Breast epithelium (tissue), 4 donors: ENCODE measurements around the gene DCDC2B. TPM values are rescaled to one million over a fixed set of nuclear protein-coding genes. Genes with fewer than 3 reads are reported as not detected.

Experiments
- DNase-seq, 2 donors: peaks; one replicate each; pipeline ENCODE4 v3.0.0-alpha.2; 2019; ENCODE audit warnings: low spot score in 2 of 2
- H3K27ac ChIP-seq, 2 donors: fragments of 200-600 bp; sonication (generic) in 1 of 2; one replicate each; pipeline ENCODE4 v1.5.1; 2016 to 2019; ENCODE audit warnings: mild to moderate bottlenecking in 1 of 2
- H3K27me3 ChIP-seq, 2 donors: fragments of 200-600 bp; sonication (generic) in 1 of 2; one replicate each; pipeline versions ENCODE4 v1.5.1 to v1.6.0; 2017 to 2019; ENCODE audit warnings: control low read depth in 1 of 2, mild to moderate bottlenecking in 1 of 2
- H3K36me3 ChIP-seq: fragments of 200-600 bp; one replicate; pipeline ENCODE4 v1.5.1; 2019
- H3K4me1 ChIP-seq, 2 donors: fragments of 200-600 bp; sonication (generic); one replicate each; pipeline ENCODE4 v1.5.1; 2016 to 2019; ENCODE audit warnings: control low read depth in 1 of 2
- H3K4me3 ChIP-seq, 3 donors: fragments of 200-600 bp; sonication (generic); 1 replicate in 2 of 3; 2 replicates in 1 of 3; pipeline ENCODE4 v1.5.1; 2016 to 2019; ENCODE audit warnings: mild to moderate bottlenecking in 3 of 3, moderate library complexity in 2 of 3
- H3K9me3 ChIP-seq, 2 donors: fragments of 200-600 bp; sonication (generic) in 1 of 2; one replicate each; pipeline ENCODE4 v1.5.1; 2016 to 2019; ENCODE audit warnings: control low read depth in 1 of 2
- POLR2A ChIP-seq: fragments of 450-650 bp; IDR thresholded peaks from one replicate; pipeline ENCODE4 v1.6.1; 2016; ENCODE audit warnings: antibody characterized with exemption, mild to moderate bottlenecking, moderate library complexity
- POLR2AphosphoS5 ChIP-seq, 3 donors: sonication (generic); formaldehyde crosslinking; IDR thresholded peaks; one replicate each; pipeline ENCODE4 v1.6.1; 2017; ENCODE audit warnings: antibody characterized with exemption in 3 of 3
- intact Hi-C: fragments of 100-400 bp; cut with DNase I; formaldehyde crosslinking; loops from one replicate; pipeline ENCODE4 v1.15.1; 2023; ENCODE audit warnings: low total_unique reads
- total RNA-seq, 3 donors: library from RNA; depleted of rRNA; stranded (reverse); fragments of >200 nt; gene quantifications; one replicate each; pipeline ENCODE4 v1.1.0, GENCODE V29; 2016
- TF ChIP-seq, protein P1 (sequence below), 3 donors: fragments of 450-650 bp; IDR thresholded peaks; one replicate each; pipeline ENCODE4 v1.5.1; 2016 to 2017; ENCODE audit warnings: antibody characterized with exemption in 3 of 3, mild to moderate bottlenecking in 3 of 3, moderate library complexity in 3 of 3

The DCDC2B gene
- total RNA-seq, 3 donors from 2014 or later = 0.33 TPM; not detected in 2

DNA sequence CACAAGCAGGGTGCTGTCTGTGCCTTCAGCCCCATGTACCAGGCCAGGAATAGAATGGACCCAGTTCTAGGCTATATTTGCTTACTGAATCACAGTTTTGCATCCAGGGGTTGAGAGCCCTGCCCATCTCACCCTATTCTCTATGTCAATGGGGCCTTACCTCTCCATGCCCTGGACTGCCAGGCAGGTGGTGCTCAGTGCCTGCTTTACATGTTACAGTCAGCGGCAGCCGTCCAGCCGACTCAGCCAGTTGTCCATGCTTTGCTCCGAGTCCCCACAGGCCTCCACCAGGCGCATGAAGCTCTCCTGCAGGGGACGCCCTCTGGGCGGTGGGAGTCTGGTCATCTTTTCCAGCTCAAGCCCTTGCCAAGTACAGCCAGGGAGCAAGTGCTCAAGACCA, 25.9 kb downstream of the DCDC2B start:
- Histone ChIP-seq H3K27ac (no peak overlapping the region), H3K36me3 (no peaks in the 10 kb centered on the region), H3K4me3 (no peak overlapping the region), H3K27me3 (no peaks in the 10 kb centered on the region), H3K9me3 (no peaks in the 10 kb centered on the region), H3K4me1 (peaks cover 0 to 6% of the 10 kb centered on the region in 2 donors)
- TF ChIP-seq POLR2A = no peak
- no peak for TF ChIP-seq POLR2AphosphoS5 (IDR thresholded peaks at IDR 0.05)
- intact Hi-C loops = loop anchor here (5.0 kb wide), 1 partner anchor 297 kb away; the partner anchor contains the start of gene PTP4A2
- DNase-seq = no peak

DNA sequence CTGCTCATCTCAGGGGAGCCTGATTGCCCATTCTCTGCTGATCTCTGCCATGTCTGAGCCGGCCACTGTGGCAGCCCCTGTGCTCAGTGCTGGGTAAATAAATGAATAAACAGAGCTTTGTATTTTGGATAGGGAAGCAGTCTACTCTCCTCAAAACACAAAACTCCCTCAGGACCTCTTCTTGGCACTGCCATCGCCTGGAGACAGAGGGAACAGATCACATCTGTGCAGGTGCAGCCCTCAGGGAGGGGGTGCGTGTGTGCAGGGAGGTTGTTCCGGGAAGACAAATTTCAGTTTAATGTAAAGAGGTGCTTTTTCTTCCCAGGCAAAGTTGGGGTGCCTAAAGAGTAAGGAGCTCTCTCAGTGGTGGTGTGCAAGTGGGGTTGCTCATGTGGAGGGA, 30.4 kb downstream of the DCDC2B start:
- Histone ChIP-seq H3K27me3 (no peaks in the 10 kb centered on the region), H3K4me1 (peaks cover 0 to 8% of the 10 kb centered on the region in 2 donors), H3K36me3 (no peaks in the 10 kb centered on the region), H3K27ac (peak overlapping the region; percentile 89 to 96), H3K4me3 (peak overlapping the region in 2 of 3 donors; percentile 69 to 73), H3K9me3 (no peaks in the 10 kb centered on the region)
- TF ChIP-seq POLR2A = no peak
- TF ChIP-seq, protein P1, sequence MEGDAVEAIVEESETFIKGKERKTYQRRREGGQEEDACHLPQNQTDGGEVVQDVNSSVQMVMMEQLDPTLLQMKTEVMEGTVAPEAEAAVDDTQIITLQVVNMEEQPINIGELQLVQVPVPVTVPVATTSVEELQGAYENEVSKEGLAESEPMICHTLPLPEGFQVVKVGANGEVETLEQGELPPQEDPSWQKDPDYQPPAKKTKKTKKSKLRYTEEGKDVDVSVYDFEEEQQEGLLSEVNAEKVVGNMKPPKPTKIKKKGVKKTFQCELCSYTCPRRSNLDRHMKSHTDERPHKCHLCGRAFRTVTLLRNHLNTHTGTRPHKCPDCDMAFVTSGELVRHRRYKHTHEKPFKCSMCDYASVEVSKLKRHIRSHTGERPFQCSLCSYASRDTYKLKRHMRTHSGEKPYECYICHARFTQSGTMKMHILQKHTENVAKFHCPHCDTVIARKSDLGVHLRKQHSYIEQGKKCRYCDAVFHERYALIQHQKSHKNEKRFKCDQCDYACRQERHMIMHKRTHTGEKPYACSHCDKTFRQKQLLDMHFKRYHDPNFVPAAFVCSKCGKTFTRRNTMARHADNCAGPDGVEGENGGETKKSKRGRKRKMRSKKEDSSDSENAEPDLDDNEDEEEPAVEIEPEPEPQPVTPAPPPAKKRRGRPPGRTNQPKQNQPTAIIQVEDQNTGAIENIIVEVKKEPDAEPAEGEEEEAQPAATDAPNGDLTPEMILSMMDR (IDR thresholded peaks at IDR 0.05) = no peak
- no peak for TF ChIP-seq POLR2AphosphoS5 (IDR thresholded peaks at IDR 0.05)
- intact Hi-C loops = loop anchor here (5.0 kb wide), 1 partner anchor 302 kb away; the partner anchor contains the start of gene PTP4A2
- DNase-seq = no peak

DNA sequence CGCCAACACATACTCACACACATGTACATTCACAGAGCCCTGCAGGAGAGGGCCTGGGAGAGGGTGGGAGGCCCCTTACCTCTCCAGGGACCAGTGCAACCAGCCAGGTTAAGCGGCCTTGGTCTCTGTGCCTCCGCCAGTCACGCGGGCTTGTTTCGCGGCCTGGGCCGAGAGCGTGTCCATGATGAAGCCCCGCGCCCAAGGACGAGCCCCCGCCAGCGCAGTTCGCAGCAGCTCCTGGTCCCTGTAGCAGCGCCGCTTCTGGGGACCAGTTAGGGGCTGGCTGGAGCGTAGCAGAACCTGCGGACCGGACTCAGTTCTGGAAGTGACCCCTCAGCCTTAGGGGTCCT, 30.9 kb downstream of the DCDC2B start:
- TF ChIP-seq, protein P1 (IDR thresholded peaks at IDR 0.05) = no peak
- TF ChIP-seq POLR2AphosphoS5 (IDR thresholded peaks at IDR 0.05) (no peak), POLR2A (no peak)
- H3K36me3 ChIP-seq = no peaks in the 10 kb centered on the region
- H3K27me3 ChIP-seq = no peaks in the 10 kb centered on the region
- H3K27ac ChIP-seq = peak overlapping the region; percentile 89 to 96
- peak overlapping the region in 2 of 3 donors; percentile 69 to 73 for H3K4me3 ChIP-seq
- intact Hi-C loops = loop anchor here (5.0 kb wide), 1 partner anchor 302 kb away; the partner anchor contains the start of gene PTP4A2
- H3K4me1 ChIP-seq = peaks cover 0 to 8% of the 10 kb centered on the region in 2 donors
- H3K9me3 ChIP-seq = no peaks in the 10 kb centered on the region
- no peak for DNase-seq

DNA sequence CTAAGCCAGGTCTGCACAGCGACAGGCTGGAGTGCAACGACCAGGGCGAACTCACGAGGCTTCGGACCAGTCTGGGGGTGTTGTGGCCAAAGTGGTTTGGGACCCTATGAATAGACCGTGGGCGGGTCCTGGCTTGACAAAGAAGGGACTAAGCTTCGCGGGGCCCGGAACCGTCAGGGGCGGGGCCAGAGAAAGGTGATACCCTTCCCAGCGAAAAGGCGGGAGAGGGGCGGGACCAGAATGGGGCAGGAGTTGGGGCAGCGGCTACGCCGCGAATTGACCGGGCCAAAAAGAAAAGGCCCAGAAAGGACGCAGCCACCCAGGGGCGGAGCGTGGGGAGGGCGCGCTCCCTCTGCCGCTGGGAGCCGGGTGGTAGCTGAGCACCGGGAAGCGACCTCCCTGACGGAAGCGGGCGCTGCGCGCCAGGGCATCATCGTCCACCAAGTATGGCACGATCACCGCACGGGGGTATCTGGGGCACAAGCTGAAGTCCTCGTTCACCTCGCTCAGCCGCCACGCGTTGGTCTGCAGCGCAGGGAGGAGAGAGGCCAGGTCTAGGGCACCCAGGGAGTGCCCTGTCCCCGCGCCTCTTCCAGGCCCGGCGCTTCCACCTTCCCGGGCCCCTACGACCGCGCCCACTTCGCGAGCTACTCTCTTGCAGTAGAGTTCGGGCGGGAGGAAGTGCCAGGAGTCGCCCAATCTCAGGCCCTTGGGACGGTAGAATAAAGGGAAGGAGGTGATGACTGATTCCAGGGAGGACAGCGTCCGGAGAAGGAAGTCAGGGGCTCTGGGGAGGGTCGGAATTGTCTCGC, 31.5 kb downstream of the DCDC2B start:
- Histone ChIP-seq H3K9me3 (no peaks in the 10 kb centered on the region), H3K27ac (peak overlapping the region; percentile 89 to 96), H3K27me3 (no peaks in the 10 kb centered on the region), H3K4me3 (peak overlapping the region; percentile 56 to 73 (median 69)), H3K4me1 (peaks cover 0 to 8% of the 10 kb centered on the region in 2 donors), H3K36me3 (no peaks in the 10 kb centered on the region)
- peak in 2 of 3 donors; percentile 32 to 60 for TF ChIP-seq POLR2AphosphoS5 (IDR thresholded peaks at IDR 0.05)
- TF ChIP-seq, protein P1 (IDR thresholded peaks at IDR 0.05) = peak in 2 of 3 donors; percentile 22 to 27
- TF ChIP-seq POLR2A = no peak
- DNase-seq = peak; percentile 75 to 79
- intact Hi-C loops = no loop called here

DNA sequence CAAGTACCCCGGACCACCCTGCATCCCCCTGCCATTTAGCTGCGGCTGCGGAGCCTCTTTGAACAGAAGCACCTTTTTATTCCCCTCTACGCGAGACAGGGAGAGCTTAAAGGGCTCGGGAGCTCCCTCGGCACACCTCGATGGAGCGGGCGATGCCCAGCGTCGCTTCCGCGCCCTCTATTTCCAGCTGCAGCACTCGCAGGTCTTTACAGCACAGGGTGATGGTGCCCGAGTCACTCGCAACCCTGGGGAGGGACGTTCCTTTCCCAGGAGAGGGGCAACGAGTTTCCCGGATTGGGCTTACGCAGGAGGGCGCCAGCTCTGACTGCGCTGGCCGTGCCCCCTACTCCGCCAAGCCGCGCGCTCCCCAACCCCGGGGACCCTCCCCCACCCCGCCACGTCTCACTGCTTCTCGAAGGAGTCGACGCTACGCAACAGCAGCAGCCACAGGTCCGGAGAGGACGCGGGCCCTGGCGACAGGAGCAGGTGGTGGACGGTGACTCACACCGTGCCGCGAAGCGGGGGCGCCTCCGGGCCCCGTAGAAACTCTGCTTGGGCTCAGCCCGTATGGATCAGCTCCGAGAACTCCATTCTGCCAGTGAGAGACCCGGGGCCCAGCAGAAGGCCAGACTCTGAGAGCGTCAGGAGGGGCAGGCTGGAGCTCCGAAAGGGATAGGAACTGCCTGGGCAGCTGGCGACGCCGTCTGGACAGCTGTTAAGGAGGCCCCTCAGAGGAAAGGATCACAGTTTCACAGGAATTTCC, 32.3 kb downstream of the DCDC2B start:
- DNase-seq = peak; percentile 46 to 69
- TF ChIP-seq POLR2A (no peak), POLR2AphosphoS5 (IDR thresholded peaks at IDR 0.05) (peak in 2 of 3 donors; percentile 21 to 60)
- TF ChIP-seq, protein P1 (IDR thresholded peaks at IDR 0.05) = no peak
- peak overlapping the region; percentile 56 to 73 (median 69) for H3K4me3 ChIP-seq
- no peaks in the 10 kb centered on the region for H3K36me3 ChIP-seq
- intact Hi-C loops = no loop called here
- peak overlapping the region; percentile 89 to 96 for H3K27ac ChIP-seq
- H3K9me3 ChIP-seq = no peaks in the 10 kb centered on the region
- H3K27me3 ChIP-seq = no peaks in the 10 kb centered on the region
- H3K4me1 ChIP-seq = peaks cover 0 to 8% of the 10 kb centered on the region in 2 donors
